GM12892 (cell line): ENCODE results near the gene MYOM3.

Source experiments
- POLR2A ChIP-seq: IDR thresholded peaks from 2 replicates; pipeline ENCODE4 v1.6.1; 2011; ENCODE audit warnings: low read depth, low read length, control low read depth
- POLR2AphosphoS5 ChIP-seq: IDR thresholded peaks from 2 replicates; pipeline ENCODE4 v1.6.1; 2011; ENCODE audit warnings: low read depth, low read length, control low read depth

GRCh38 chr1:24093732-24094131 lies 18.2 kb downstream of the MYOM3 start:
- no peak for TF ChIP-seq POLR2A
- no peak for TF ChIP-seq POLR2AphosphoS5
